ENCODE results near the gene KRT74.

The KRT74 gene

GRCh38 chr12:52568111-52568510 lies 5.5 kb downstream of the KRT74 start:
- no peak for DNase-seq

- peak; percentile 75 to 81 for DNase-seq
These were observed 6.8 kb downstream of the KRT74 start for GRCh38 chr12:52566847-52567291.

GRCh38 chr12:52564582-52564981 lies 9.1 kb downstream of the KRT74 start:
- no peak for DNase-seq

GRCh38 chr12:52561880-52562449 lies 11.7 kb downstream of the KRT74 start:
- no peak for DNase-seq

DNA sequence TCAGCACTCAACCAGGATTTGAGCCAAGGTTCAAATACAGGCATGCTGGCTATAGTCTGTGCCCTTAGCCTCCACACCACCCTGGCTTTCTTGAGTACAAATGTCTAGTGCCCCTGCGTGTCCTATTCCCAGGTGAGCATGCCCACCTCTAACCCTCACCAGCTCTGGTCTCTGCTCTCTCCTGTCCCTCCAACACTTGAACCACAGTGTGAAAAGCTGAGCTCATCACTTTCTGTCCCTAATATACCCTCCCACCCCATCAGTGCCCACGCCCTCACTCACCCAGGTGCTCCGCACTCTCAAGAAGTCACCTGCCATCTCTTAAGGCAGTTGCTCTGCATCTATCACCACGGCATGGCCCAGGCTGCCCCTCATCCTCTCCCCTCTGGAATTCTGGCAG lies 13.7 kb downstream of the KRT74 start:
- DNase-seq = no peak

DNA sequence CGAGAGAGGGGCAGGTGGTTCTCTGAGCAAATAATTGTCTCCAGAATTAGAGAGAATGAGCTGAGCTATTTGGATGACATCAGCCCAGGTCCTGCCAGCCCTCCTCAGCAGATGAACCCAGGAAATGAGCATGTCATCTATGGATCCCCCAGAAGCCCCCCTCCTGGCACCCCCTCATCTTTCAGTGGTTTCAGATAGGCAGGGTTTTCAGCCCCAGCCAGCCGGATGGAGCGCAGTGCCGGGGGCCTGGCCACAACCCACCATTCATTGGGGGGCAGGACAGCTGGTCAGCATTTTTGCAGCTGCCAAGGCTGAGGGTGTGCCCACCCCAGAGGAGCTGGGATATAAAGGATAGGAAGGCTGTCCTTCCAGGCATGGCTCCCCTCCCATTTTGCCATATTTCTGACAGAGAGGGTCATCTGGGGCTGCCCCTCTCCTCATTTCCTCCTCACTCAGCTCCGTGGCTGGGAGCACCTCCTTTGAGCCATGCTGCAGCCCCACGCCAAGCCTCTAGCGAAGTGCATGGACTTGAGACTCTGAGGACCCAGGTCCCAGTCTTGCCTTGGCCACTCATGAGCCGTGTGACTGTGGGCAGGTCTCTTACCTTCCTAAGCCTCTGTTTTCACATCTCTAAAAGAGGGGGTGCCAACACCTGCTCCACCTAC lies 14.7 kb downstream of the KRT74 start:
- DNase-seq = no peak

DNA sequence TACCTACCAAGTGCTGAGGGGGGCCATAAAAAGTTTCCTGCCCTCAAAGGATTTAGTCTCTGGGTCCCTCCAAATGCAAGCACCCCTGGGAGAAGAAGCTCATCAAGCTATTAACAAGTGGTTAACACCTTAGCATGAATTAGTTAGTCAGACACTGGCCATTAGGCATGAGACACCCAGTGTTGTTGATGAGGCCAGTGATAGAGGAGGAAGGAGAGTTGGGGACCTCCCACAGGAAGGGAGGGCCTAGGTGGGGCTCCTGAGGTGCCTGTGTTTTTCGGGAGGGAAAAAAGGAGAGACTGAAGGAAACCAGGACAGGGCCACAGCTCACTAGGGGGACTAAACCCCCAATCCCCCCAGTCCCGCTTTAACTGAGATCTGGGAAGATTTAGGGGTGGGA lies 16.2 kb downstream of the KRT74 start:
- no peak for DNase-seq

DNA sequence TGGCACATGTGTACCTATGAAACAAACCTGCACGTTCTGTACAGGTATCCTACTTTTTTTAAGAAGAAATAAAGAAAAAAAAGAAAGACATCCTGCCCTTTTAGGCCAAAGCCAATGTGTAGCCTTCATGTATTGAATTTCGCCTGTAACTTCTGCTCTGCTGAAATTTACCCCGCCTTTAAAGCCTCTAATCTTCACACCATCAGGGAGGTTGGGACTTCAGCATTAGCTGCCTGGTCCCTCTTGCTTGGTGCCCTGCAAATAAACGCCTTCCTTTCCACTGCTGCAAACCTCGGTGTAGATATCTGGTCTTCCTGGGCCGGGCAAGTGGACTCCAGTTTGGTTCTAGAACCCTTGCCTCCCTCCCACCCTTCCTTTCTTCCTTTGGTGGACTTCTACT lies 18.1 kb downstream of the KRT74 start:
- peak in 1 of 2 donors; percentile 35 for DNase-seq

- DNase-seq = no peak
These were observed 20.9 kb downstream of the KRT74 start, which contains the start of gene KRT71 for GRCh38 chr12:52552681-52553195. KRT71 (minus strand) TSS chr12:52553145; CDS start chr12:52553077, 68 bp downstream.

DNA sequence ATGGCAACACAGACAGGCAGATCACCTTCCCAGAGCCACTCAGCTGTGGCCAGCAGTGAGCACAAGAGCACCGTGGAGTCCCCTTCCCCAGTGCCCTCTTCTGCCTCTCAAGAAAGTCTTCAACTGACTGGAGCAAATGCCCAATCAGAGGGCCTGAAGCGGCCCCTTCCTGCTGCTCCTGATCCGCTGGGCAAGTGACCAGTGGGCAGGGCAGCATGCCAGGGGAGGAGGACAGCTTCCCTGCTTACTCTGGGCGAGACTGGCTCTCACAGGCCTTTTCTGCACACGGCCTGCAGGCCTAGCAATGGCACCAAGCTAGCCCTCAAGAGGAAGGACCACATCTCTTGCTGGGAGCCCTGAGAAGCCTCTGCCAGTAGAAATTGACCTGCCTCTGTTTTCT lies 21.6 kb downstream of the KRT74 start:
- no peak for DNase-seq

DNA sequence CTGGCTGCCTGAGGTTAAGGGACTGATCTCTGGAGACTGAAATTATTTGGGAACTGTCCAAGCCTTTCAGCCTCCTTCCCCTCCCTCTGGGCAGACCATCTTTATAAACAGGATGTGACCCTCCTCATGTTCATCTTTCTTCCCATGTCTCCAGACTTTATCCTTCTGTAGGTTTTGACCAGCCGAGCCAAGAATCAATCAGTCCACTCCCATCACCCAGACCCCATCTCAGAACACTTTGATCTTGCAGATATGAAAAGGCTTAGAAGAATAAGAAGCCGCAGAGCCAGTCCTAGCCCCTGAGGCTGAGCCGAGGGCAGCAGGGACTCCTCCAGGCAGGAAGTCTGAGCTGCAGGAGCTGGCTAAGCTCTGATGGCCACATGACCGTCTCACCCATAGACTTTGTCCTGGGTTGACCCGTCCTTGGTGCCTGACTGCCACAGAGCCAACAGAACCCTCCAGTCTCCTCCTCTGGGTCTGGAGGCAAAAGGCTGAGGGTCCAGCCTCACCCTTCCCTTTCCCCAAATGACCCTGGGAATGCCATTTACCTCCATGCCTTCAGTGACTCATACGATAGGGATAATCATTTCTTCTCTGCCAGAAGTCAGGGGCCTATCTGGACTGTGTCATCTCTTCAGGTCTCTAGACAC lies 22.3 kb downstream of the KRT74 start:
- DNase-seq = no peak

GRCh38 chr12:52546126-52546525 lies 27.5 kb downstream of the KRT74 start:
- no peak for DNase-seq

DNA sequence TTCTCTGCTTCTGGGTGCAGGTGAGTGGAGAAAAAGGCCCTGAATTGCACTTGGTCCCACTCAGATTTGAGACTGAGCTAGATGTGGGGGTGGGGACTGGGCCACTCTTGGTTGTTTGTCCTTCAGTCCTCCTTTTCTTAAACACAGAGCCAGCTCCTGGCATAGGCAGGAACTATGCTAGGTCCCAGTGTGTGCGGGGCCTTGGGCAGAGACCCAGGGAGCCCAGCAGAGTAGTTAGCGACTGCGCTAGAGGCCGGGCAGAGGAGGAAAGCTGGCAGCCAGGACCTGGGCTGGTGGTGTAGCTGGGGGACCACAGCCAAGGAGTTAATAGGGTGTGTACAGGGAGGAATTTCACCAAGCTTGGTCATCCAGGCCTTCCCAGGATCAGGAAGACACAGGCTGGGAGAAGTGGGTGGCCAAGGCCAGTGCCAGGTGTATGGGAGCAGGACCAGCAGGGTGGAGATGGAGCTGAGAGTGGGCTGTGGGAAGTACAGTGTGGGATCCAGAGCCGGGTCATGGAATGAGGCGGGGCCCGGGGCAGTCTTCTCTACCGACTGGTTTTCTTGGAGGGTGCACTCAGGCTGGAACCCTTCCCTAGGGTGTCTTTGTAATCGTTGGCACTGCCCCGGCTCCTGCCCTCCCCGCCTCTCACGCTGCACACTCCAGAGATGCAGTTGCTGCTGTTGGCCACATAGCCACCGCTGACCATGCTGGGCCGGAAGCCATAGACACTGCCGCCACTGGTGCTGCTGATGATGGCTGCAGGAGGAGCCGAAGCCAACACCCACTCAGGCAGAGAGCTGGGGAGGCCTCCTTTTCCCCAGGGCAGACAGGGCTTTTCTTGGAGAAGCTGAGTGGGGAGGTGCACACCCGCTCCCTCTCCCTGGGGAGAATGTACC lies 29.4 kb downstream of the KRT74 start:
- DNase-seq = no peak

GRCh38 chr12:52542785-52543318 lies 30.8 kb downstream of the KRT74 start:
- no peak for DNase-seq

DNA sequence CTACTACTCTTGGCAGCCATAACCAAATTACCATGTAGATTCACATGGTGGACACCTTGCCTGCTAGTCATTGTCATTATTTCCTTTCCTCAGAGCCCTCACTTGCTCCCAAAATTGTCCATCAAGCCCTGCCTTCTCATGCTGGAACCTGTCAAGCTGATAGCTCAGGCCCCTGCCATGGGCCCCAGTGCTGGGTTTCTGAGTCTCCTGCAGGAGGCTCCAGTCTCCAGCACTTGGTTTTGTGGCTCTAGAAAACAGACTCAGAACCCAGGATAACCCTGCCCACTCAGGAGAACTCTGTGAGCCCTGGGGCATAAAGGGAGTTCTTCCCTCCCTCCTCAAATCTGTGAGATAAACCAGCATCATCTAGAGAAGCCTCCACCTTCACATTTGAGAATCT lies 31.5 kb downstream of the KRT74 start:
- DNase-seq = no peak

- DNase-seq = no peak
These were observed 31.9 kb downstream of the KRT74 start for GRCh38 chr12:52541709-52542108.

DNA sequence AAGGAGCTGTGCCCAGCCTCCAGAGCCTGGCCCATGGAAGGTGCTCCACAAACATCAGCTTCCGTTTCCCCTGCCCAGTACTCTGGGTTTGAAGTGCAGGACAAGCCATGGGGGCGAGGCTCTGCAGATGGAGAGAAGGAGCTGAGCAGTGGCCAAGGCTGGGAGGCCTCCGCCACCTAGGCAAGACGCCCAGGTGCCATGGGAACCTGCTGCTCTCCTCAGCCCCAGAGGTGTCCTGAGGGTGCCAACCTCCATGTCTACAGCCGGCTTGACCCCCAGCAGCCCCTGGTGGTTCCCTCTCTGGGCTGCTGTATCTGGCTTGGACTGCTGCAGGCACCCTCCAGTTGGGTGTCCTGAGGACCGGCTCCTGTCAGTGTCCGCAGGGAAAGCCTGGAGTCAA lies 33.1 kb downstream of the KRT74 start:
- DNase-seq = no peak

DNA sequence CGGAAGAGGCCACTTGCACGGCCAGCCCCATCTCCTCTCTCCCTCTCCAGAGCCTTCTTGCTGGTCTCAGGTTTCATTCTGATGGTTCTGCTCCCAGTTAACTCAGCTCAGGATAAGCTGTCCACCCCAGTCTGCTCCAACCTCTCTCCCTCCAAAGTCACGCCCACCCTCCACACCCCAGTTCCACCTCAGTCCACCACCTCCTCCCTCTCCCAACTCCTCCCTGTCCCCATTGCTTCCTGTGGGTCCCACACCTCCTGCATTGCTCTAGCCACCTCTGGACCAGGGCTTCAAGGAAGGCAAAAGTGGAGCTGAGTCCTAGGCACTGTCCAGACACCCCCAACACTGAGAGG lies 33.8 kb downstream of the KRT74 start:
- DNase-seq = no peak

DNA sequence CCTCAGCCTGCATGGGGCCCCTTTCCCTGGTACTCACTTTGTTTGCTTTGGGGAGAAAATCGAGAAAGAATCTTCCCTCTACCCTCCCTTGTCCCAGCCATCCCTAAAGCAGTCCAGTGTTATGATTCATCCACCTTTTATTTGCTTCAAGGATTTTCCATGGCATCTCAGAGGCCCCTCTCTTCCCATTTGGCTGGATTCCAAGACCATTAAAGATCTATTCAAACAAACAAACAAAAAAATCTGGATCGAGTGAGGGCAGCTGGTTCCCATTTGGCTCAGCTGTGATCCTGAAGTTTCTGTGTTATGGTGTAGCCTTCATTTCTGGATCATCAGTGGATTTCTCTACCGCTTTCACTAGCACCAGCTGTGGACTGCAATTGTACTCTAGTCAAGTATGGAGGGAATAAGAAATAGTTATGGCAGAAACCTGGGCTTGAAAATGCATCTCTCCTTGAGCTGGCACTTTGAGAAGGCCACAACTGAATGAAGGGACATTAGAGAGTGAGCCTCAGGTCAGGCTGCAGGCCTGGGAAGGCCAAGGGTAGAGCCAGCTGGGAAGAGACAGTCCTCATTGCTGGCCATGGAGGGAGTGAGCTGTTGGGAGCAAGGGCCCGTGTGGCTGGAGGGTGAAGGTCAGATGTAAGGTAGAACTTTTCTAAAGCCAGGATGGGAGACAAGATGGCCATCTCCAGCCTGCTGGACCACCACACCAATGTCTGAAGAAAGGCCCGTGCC lies 34.4 kb downstream of the KRT74 start:
- DNase-seq = no peak

DNA sequence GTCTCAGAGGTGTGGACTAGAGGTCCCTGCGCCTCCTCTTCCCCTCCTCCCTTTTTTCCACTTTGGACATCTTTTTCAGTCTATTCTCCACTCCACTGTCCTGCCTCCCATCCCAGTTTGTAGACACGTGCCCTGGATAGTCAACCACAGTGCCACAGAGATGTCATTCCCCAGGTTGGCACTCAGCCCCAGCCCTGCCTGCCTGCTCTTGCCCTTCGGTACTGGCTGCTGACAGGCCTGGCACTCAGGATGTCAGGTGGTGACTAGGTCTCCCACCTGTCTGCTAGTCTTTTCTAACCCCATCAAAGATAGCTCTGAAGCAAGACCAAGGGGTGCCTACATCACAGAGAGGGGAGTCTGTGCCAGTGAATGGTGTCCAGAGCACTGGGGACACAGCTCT lies 36.5 kb downstream of the KRT74 start:
- no peak for DNase-seq

GRCh38 chr12:52535574-52535973 lies 38.1 kb downstream of the KRT74 start:
- no peak for DNase-seq

DNA sequence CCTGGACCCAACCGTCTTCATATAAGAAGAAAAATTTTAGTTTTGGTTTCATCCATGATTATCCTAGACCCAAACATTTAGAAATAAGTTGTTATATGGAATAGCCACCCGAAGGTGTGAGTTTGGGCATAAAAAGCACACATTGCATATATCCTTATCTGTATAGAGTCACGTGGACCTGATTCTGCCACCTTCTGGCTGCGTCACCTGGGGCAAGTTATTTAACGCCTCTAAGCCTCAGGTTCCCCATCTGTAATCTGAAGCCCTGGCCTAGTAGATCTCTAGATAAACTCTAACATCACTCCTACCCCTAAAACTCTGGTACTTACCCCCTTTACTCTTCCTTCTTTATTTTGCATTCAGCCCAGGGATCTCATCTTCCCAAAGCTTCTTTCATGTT lies 39.2 kb downstream of the KRT74 start:
- DNase-seq = no peak
